ENCODE results near the gene POLR3F.

- TF ChIP-seq POLR2A (IDR thresholded peaks at IDR 0.05) = no peak
- no peak for TF ChIP-seq CTCF (IDR thresholded peaks at IDR 0.05)
- no peak for TF ChIP-seq POLR2AphosphoS5 (IDR thresholded peaks at IDR 0.05; ENCODE audit: insufficient read depth in 1 of 2, low read depth in 1 of 2)
These were observed 30.3 kb upstream of the POLR3F start for GRCh38 chr20:18436847-18437246.

Data from vagina (tissue), 2 donors.